ENCODE results near the gene CAMKMT.
"Not testable (repeated sequence)": the region's sequence is repeated elsewhere in the genome, so short reads cannot be mapped to it uniquely, and the experiment has no call there.

CAMKMT gene

DNA sequence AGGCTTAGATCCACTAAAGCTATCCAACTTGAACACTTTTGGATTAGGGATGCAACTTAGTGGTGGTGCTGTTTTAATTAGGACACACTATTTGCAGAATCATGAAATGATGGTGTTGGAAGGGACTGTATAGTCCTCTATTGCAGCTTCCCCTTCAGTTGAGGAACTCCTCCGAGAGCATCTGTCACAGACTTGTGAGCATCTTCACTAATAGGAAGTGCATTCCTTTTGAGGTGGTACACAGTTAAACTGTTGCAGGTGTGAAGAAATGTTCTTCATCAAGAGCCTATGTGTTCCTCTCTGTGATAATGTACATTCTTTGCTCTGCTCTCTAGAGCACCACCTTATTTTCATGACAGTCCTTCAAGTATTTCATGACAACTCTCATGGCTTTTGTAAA, 197.4 kb downstream of the CAMKMT start:
- no peak for FAIRE-seq

DNA sequence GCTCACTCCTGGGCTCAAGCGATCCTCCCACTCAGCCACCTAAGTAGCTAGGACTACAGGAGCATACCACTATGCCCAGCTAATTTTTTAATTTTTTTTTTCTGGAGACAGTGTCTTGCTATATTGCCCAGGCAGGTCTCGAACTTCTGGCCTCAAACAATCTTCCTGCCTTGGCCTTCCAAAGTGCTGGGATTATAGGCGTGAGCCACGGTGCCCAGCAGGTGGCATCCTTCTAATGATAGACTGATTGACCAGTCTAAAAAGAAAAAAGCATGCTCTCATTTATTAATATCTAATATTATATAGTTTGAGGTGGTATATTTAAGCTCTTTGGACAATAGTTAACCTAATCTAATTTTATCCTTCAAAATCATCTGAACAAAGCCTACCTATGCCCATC, 198.6 kb downstream of the CAMKMT start:
- FAIRE-seq = no peak

DNA sequence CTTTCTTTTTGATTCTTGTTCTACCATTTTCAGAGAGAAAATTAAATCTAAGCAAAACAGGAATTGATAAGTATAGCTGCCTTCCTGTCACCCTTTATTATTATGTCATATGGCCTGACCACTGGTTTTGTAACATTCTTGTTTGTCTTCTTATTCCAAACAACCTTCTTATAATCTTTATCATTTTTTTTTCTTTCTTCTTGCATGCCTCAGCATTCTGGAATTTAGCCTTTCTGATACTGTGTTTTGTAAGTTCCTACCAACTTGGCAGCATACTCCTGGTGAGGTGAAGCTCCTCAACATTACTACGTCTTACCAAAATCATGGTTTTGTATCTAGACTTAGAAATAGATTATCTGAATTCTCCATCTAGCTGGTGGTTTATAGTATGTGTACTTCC, 199.2 kb downstream of the CAMKMT start:
- no peak for FAIRE-seq

DNA sequence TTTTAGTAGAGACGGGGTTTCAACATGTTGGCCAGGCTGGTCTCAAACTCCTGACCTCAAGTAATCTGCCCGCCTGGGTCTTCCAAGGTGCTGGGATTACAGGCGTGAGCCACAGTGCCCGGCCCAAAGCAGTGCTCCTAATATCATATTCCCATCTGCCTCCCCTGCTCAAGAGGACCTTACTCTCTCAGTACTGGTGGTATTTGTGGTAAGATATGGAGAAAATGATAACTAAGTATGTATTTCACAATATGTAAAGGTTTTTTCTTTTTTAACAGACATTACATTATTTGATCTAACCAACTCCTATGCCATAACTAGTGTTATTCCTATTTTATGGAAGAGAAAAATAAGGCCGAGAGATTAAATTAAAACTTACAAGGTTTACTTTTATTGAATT, 201.0 kb downstream of the CAMKMT start:
- no peak for FAIRE-seq

DNA sequence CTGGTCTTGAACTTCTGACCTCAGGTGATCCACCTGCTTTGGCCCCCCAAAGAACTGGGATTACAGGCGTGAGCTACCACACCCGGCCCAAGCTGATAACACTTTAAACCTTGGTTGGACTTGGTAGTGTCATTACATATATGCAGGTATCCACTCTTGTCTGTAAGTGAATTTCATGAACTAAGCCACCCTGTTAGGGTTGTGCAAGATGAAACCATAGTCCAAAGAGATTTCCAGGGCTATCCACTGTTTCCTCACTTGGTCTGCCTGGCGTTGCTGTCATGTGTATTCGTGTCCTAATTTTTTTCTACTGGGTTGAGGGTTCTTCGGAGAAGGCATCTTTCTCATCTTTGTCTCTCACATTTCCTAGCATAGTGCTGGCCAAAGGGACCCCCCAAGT, 203.0 kb downstream of the CAMKMT start:
- FAIRE-seq = no peak

DNA sequence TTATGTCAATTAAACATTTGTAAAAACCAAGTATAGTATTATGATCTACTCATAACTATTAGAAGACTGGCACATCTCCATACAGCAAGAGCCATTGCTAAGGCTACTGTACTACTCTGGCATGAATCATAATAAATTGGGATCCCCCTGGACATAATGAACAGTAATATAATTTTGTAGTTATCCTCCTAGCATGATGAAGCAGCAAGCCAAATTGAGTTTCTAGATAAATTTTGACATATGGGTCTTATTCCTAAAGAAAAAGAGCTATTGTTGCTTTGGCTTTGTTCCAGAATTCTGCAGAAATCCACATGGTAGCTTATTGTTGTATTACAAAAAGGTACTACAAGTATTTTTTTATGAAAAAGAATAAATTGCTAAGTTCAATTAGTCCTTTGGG, 204.3 kb downstream of the CAMKMT start:
- no peak for FAIRE-seq

DNA sequence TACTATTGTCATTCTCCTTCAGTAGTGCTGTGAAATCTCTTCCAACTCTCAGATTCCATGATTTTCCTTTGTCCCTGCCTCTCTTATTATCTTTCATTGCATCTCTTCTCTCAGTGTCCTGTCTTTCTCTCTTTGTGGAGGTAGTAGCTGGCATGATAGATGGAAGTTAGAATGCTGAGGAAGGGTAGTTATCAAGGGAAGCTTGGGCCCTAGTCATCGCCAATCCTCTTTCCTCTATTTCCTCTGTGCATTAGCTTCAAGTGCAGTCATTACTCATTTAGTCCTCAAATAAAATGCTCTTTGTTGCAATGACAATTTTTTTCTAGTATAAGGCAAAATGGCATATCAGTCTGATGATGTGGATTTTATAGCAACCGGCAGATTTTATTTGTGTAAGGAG, 207.7 kb downstream of the CAMKMT start:
- FAIRE-seq = no peak

DNA sequence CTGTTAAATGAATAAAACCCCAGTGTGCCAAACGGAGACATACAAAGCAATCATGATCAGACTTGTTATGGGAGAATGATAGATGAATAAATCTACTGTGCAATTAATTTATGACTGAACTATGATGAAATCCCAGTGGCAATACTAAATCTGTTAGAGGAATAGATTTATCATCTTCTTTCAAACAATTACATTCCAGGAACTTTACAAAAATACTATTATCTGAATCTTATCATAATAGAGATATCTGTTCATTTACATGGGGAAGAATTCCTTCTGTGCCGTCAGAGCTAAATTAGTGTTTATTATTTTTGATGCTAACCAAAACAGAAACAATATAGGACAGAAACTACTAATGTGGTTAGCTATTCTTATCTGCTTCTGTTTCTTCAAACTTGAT, 208.5 kb downstream of the CAMKMT start:
- no peak for FAIRE-seq

DNA sequence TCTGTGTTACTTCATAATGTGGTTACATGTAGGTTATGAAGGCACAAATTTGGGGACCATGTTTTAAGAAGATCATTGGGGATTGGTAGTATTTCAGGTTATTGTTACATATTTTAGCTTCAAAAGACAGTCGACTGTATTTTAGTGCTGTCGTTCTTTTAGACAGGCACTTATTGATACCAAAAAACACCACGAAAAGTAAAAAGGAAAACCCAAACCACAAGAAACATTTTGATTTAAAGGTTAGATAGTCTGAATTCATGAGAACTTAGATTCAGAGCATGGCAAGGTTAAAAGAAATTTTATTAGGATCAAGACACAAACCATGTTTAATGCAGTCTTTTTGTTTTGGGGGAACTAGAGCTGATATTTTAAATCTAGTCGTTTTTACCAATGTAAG, 209.0 kb downstream of the CAMKMT start:
- no peak for FAIRE-seq

DNA sequence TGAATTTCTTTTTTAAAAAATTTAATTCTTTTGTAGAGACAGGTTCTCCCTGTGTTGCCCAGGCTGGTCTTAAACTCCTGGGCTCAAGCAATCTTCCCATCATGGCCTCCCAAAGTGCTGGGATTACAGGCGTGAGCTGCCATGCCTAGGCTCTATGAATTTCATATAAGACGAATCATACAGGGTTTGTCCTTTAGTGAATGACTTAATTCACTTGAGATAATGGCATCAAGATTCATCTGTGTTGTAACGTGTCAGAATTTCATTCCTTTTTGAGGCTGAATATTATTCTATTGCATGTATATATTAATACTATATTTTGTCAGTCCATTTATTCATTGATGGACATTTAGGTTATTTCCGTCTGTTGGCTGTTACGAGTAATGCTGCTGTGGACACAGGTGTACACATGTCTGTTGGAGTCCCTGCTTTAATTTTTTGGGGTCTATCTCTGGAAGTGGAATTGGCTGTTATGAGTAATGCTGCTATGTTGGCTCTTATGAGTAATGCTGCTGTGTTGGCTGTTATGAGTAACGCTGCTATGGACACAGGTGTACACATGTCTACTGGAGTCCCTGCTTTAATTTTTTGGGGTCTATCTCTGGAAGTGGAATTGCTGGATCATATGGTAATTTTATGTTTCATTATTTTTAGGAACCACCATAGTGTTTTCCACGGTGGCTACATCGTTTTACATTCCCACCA, 210.6 kb downstream of the CAMKMT start:
- FAIRE-seq = no peak

DNA sequence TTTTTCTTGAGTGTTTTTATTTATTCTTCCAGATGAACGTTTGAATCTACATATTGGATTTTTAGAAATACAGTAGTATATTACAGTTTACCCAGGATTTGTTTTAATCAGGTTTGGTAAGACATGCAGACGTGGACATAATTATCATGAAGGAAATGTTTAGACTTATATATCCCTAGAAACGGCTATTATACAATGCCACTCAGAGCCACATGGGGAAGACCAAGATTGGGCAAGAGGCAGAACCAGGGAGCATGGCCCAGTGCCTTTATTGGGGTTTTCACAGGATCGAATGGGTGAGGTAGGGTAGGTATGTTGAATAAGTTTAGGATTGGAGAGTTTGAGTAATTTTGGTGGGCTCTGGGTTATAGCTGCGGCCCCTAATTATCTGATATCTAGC, 212.2 kb downstream of the CAMKMT start:
- no peak for FAIRE-seq

DNA sequence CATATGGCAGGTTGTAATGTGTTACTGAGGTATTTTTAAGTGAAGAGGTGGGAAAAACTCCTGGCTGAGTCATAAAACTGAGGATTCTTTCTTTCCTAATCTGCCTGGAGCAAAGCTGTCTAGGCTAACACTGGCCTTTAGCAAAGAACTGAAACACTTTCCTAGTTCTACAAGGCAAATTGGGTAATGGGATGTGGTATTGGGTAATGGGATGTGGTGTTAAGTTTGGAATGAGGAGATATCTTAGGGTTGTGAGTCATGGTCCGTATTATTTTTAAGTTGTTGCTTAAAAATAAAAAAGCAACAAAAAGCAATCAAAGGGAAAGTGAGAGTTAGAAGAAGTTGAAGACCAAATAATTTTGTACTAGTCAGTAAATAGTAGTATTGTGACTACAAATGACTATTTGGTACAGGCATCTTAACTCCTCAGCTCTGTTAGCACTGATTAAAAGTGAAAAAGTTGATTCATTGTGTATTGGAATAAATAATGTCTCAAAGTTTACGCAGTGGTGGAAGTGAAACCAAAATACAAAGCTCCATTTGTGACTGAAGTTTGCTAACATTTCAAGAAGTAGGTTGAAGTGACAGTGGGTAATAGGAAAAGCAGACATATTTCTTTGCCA, 216.8 kb downstream of the CAMKMT start:
- FAIRE-seq = no peak

DNA sequence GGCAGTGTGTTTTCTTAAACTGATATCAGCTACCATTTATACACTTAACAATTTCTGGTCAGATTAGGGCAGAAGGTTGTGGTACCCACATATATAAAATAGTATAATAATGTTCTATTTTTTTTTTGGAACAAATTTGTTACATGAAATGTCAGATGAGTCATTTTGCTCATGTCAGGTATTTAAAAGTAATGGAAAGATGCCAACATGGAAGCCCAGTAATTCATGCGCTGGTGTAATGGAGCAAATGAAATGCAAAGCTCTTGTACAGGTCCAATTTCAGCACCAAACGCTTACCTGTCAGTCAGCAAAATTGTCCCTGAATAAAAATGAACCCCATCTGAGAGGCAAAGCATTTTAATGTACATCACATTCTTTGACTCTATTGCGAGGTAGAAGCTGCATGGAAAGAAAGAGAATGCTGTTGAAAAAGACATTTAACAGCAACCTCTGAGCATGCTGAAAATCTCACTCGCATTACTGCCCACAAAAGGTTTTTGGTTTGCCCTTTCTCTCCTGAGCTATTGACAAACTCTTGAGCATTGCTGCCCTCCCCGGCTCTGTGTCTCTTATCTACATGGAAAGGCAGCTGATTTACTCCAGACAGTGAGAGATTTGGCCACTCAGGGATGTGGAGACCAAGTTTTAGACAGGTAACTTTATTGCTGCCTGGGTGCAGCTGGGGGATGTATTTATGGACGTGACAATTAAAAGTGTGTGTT, 217.5 kb downstream of the CAMKMT start:
- FAIRE-seq = no peak

DNA sequence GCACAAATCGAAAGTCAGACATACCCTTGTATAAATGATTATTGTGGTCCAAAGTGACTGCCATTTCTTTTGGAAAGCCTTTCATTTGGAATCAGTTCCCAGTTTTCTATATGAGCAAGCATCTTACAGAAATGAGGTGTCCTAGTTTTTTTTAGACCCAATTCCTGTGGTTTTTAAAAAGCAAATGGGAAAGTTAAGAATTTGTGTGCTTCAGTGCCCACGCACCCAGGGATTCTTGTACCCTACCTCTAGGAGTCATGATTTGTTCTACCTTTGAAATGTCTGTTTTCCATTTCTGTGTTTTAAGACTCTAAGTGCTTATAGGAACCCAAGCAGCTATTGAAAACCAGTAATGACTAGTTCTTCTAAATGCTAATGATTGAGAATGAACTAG, 218.1 kb downstream of the CAMKMT start:
- no peak for FAIRE-seq

DNA sequence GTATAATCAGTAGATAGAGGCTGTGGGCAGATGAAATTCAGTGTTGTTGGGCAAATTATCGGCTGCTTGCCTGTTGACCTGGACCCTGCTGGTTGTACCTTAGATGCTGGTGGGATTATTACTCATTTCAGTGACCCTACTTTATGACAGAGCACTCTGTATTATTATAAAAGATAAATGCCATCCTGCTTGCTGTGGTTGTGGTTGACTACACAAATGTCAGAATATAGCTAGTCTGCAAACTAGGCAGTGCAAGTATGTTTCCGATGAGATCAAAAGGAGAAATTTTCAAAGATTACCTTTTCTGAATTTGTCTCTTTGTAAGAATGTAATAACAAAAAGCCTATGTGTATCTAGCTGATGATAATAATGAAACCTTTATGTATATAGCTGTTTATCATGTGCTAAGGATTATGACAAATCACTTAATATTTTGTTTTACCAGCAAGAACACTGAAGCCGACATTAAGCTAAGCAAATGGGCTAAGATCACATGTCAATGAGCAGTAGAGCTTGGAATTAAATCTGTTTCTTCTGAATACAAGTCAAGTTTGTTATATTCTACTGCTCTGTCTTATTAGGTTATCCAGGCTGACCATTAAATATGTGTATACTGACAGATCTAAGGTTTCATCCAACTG, 219.2 kb downstream of the CAMKMT start:
- FAIRE-seq = no peak

DNA sequence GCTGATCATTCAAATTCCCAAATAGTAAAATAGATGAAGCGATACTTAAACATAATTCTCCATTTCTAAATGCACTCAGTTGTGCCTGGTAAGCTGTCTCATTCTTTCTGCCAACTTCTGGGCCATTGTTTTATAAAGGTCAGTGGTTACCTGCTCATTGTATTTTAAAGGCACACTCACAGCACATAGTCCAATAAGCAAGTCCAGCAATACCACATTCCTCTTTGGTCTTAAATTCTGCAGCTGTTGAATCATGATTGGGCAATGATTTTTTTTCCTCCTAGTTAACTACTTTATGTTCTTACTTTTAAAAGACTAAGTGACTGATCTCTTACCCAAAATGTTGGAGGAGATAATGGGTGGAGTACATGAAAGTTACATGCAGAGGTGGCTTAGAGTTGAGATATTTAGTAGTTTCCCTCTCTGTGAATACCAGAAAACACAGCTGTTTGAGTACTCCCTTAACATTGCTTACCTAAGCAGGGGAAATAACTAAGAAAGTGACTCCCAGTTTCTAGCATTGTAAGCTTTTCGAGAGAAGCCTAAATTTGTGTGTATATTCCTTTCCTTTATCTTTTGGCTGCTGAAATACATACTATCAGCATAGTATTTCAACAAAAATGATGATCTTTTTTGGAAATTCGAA, 220.7 kb downstream of the CAMKMT start:
- no peak for FAIRE-seq

DNA sequence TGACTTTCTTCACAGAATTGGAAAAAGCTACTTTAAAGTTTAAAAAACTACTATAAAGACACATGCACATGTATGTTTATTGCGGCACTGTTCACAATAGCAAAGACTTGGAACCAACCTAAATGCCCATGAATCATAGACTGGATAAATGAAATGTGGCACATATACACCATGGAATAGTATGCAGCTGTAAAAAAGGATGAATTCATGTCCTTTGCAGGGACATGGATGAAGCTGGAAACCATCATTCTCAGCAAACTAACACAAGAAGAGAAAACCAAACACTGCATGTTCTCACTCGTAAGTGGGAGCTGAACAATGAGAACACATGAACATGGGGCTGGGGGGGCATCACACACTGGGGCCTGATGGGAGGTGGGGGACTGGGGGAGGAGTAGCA, 233.9 kb downstream of the CAMKMT start:
- FAIRE-seq = not testable (repeated sequence)

DNA sequence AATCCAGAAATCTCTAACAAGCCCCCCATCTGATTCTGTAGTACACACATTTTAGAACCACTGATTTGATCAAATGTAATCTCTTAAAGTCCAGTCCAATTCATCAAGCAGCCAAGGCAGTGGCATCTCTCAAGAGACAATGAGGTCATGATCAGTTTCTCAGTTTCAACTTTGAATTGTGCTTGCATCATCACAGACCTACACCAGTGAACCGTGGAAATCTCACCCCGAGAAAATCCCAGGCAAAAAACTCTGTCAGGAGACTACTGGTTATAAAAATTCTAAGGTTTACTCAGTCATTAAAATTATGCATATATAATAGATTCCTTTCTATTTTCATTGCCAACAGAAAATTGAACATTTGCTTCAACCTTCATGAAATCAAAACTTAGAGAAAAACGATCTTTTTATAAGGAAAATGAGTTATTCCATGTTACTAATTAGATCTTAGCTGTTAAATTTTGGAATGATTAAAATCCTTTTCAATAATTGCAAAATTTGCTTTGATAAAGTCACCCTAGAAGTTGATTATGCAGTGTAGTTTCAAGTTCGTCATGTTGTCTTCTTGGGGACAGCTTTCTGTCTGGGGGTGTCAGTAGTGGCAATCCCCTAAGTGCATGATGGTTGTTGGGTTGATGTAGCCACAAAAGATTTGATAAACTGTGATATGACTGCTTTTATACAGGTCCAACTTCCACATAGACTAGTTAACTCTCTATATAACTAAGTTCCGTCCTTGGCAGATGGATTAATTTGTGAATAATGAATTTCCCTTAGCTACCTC, 235.0 kb downstream of the CAMKMT start:
- no peak for FAIRE-seq

DNA sequence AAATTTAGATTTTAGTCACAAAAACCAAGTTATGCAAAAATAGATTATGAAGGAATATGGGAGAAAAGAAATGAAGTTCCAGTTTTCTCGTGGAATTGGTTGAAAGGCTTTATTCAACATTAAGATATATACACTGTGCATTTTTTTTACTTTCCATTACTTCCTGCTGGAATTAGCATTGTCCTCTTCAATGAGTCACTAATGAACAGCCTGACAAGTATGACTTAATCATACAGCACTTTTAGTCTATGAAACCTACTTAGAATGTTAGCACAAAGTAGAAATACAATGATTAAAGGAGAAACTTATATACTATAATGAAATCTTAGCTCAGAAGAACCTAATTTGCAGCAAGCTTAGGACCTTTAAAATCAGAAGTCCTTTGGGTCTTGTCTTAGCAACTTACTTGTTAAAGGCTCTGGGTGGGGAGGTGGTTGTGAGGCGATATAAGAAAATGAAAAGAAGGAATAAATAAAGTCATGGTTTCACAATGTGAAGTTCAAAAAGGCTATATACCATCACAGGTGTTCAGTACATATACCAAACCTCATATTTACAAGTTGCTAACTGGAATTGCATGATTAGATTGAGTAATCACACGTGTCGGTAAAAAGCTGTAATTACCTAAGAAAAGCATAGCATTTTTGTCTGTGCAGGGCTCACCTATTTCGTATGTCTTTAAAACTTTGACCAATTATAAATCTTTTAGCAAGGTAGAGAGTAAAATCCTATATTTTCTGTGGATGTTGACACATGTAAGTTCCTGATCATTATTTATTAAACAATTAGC, 236.8 kb downstream of the CAMKMT start:
- FAIRE-seq = no peak

DNA sequence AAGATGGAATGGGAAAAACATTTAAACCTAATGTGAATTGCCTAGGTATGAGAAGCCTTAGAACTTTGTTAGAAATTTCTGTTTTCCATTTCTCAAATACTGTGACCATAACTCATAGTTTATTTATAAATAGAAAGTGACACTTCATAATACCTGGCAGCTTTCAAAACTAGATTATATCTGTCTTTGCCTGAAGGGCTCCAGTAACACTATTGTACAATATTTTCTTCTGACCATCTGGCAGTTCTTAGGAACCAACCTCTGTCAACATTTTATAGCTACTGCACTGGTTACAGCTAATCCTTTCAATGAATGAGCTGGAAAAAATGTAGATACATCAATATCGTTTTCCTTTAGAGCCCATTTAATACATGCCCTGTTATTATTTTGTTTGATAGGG, 237.4 kb downstream of the CAMKMT start:
- FAIRE-seq = no peak

DNA sequence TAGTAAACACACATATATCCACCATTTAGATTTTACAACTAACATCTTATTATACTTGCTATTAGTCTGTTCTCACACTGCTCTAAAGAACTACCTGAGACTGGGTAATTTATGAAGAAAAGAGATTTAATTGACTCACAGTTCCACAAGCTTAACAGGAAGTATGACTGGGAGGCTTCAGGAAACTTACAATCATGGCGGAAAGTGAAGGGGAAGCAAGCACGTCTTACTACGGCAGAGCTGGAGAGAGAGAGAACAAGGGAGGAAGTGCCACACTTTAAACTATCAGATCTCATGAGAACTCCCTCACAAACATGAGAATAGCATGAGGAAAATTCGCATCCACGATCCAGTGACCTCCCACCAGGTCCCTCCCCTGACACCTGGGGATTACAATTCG, 240.7 kb downstream of the CAMKMT start:
- FAIRE-seq = no peak

DNA sequence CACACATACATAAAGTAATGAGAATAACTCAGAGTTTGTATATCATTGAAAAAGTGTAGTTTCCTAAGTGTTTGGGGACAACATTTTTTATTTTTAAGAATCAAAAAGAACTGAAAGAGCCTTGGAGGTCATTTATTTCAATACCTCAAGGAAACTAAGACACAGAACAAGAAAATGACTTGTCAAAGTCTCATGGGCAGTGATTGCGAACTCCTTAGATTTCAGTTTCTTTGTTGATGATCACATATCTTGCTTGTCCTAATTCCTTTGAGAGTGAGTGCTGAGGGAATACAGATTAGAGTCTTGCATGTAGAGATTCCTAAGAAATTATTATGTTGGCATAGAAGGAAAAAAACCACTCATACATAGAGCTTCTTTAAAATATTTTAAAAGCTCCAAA, 243.8 kb downstream of the CAMKMT start:
- FAIRE-seq = no peak
